Measurements from ENCODE around the gene NELFE. TPM values are rescaled to one million over a fixed set of nuclear protein-coding genes. Genes with fewer than 3 reads are reported as not detected.

Gene NELFE
- total RNA-seq, 1 experiment from 2014 or later = 348 TPM

- in situ Hi-C loops (cut with HindIII; ENCODE audit: low pct_unique_long_range_greater_than_20kb, low sequenced_read_pairs) = no loop called here
- DNase-seq (ENCODE audit: low read depth) = no peak
Measured at GRCh38 chr6:31905041-31905440, 53.7 kb downstream of the NELFE start.

GRCh38 chr6:31903957-31904356, 54.8 kb downstream of the NELFE start:
- in situ Hi-C loops (cut with HindIII; ENCODE audit: low pct_unique_long_range_greater_than_20kb, low sequenced_read_pairs) = no loop called here
- DNase-seq (ENCODE audit: low read depth) = no peak

Other genes with a start within 250 kb of the NELFE start
- gene LY6G6D, start 243.6 kb downstream of the NELFE start, total RNA-seq (2014; rRNA removed; shearing (Covaris generic); ENCODE audit: low replicate concordance) = not detected in 2 replicates
- gene LY6G6C, start 237.2 kb downstream of the NELFE start, total RNA-seq (2014; rRNA removed; shearing (Covaris generic); ENCODE audit: low replicate concordance) = not detected in 2 replicates
- gene MPIG6B, start 235.6 kb downstream of the NELFE start, total RNA-seq (2014; rRNA removed; shearing (Covaris generic); ENCODE audit: low replicate concordance) = not detected in 2 replicates
- gene DDAH2, start 229.7 kb downstream of the NELFE start, total RNA-seq (2014; rRNA removed; shearing (Covaris generic); ENCODE audit: low replicate concordance) = 214 and 216 TPM in 2 replicates
- gene CLIC1, start 222.4 kb downstream of the NELFE start, total RNA-seq (2014; rRNA removed; shearing (Covaris generic); ENCODE audit: low replicate concordance) = 1,335 and 1,598 TPM in 2 replicates
- gene MSH5, start 219.0 kb downstream of the NELFE start, total RNA-seq (2014; rRNA removed; shearing (Covaris generic); ENCODE audit: low replicate concordance) = 20.2 and 54.7 TPM in 2 replicates
- gene SAPCD1, start 196.3 kb downstream of the NELFE start, total RNA-seq (2014; rRNA removed; shearing (Covaris generic); ENCODE audit: low replicate concordance) = 6.2 TPM in 1 of 2 replicates, not detected in the other
- gene VWA7, start 181.6 kb downstream of the NELFE start, total RNA-seq (2014; rRNA removed; shearing (Covaris generic); ENCODE audit: low replicate concordance) = 5.5 and 6.1 TPM in 2 replicates
- 122 and 144 TPM in 2 replicates for gene VARS1, start 163.2 kb downstream of the NELFE start, total RNA-seq (2014; rRNA removed; shearing (Covaris generic); ENCODE audit: low replicate concordance)
- 75.6 and 85.5 TPM in 2 replicates for gene LSM2, start 152.0 kb downstream of the NELFE start, total RNA-seq (2014; rRNA removed; shearing (Covaris generic); ENCODE audit: low replicate concordance)
- gene HSPA1L, start 143.7 kb downstream of the NELFE start, total RNA-seq (2014; rRNA removed; shearing (Covaris generic); ENCODE audit: low replicate concordance) = 0.61 and 2.0 TPM in 2 replicates
- gene HSPA1A, start 143.4 kb downstream of the NELFE start, total RNA-seq (2014; rRNA removed; shearing (Covaris generic); ENCODE audit: low replicate concordance) = 316 and 350 TPM in 2 replicates
- 441 and 449 TPM in 2 replicates for gene HSPA1B, start 131.2 kb downstream of the NELFE start, total RNA-seq (2014; rRNA removed; shearing (Covaris generic); ENCODE audit: low replicate concordance)
- gene NEU1, start 96.2 kb downstream of the NELFE start, total RNA-seq (2014; rRNA removed; shearing (Covaris generic); ENCODE audit: low replicate concordance) = 73.1 and 105 TPM in 2 replicates
- gene SLC44A4, start 80.0 kb downstream of the NELFE start, total RNA-seq (2014; rRNA removed; shearing (Covaris generic); ENCODE audit: low replicate concordance) = 0.54 TPM in 1 of 2 replicates, not detected in the other
- 74.6 and 79.0 TPM in 2 replicates for gene EHMT2, start 61.3 kb downstream of the NELFE start, total RNA-seq (2014; rRNA removed; shearing (Covaris generic); ENCODE audit: low replicate concordance)
- gene ZBTB12, start 56.9 kb downstream of the NELFE start, total RNA-seq (2014; rRNA removed; shearing (Covaris generic); ENCODE audit: low replicate concordance) = 5.5 and 9.3 TPM in 2 replicates
- 3.2 and 7.7 TPM in 2 replicates for gene C2, start 31.3 kb downstream of the NELFE start, total RNA-seq (2014; rRNA removed; shearing (Covaris generic); ENCODE audit: low replicate concordance)
- 2.6 and 4.7 TPM in 2 replicates for gene CFB, start 12.9 kb downstream of the NELFE start, total RNA-seq (2014; rRNA removed; shearing (Covaris generic); ENCODE audit: low replicate concordance)
- gene SKIC2, start 204 bp upstream of the NELFE start, total RNA-seq (2014; rRNA removed; shearing (Covaris generic); ENCODE audit: low replicate concordance) = 29.2 and 49.6 TPM in 2 replicates
- gene DXO, start 13.2 kb upstream of the NELFE start, total RNA-seq (2014; rRNA removed; shearing (Covaris generic); ENCODE audit: low replicate concordance) = 30.5 and 52.6 TPM in 2 replicates
- gene C4A, start 23.1 kb upstream of the NELFE start, total RNA-seq (2014; rRNA removed; shearing (Covaris generic); ENCODE audit: low replicate concordance) = 0.30 TPM in 1 of 2 replicates, not detected in the other
- not detected in 2 replicates for gene C4B, start 55.8 kb upstream of the NELFE start, total RNA-seq (2014; rRNA removed; shearing (Covaris generic); ENCODE audit: low replicate concordance)
- gene CYP21A2, start 79.4 kb upstream of the NELFE start, total RNA-seq (2014; rRNA removed; shearing (Covaris generic); ENCODE audit: low replicate concordance) = not detected in 2 replicates
- gene TNXB, start 150.4 kb upstream of the NELFE start, total RNA-seq (2014; rRNA removed; shearing (Covaris generic); ENCODE audit: low replicate concordance) = 0.90 and 1.4 TPM in 2 replicates
- 9.2 and 9.7 TPM in 2 replicates for gene ATF6B, start 169.3 kb upstream of the NELFE start, total RNA-seq (2014; rRNA removed; shearing (Covaris generic); ENCODE audit: low replicate concordance)
- 19.5 and 22.7 TPM in 2 replicates for gene FKBPL, start 171.3 kb upstream of the NELFE start, total RNA-seq (2014; rRNA removed; shearing (Covaris generic); ENCODE audit: low replicate concordance)
- not detected in 2 replicates for gene PRRT1, start 193.0 kb upstream of the NELFE start, total RNA-seq (2014; rRNA removed; shearing (Covaris generic); ENCODE audit: low replicate concordance)
- 27.3 and 270 TPM in 2 replicates for gene PPT2, start 195.2 kb upstream of the NELFE start, total RNA-seq (2014; rRNA removed; shearing (Covaris generic); ENCODE audit: low replicate concordance)
- gene EGFL8, start 205.6 kb upstream of the NELFE start, total RNA-seq (2014; rRNA removed; shearing (Covaris generic); ENCODE audit: low replicate concordance) = 1.5 and 3.6 TPM in 2 replicates
- 42.7 and 61.0 TPM in 2 replicates for gene AGPAT1, start 217.1 kb upstream of the NELFE start, total RNA-seq (2014; rRNA removed; shearing (Covaris generic); ENCODE audit: low replicate concordance)
- 111 and 147 TPM in 2 replicates for gene RNF5, start 219.4 kb upstream of the NELFE start, total RNA-seq (2014; rRNA removed; shearing (Covaris generic); ENCODE audit: low replicate concordance)
- gene AGER, start 225.3 kb upstream of the NELFE start, total RNA-seq (2014; rRNA removed; shearing (Covaris generic); ENCODE audit: low replicate concordance) = 1.7 and 1.9 TPM in 2 replicates
- gene PBX2, start 231.2 kb upstream of the NELFE start, total RNA-seq (2014; rRNA removed; shearing (Covaris generic); ENCODE audit: low replicate concordance) = 80.1 and 87.2 TPM in 2 replicates
- 0.14 and 3.4 TPM in 2 replicates for gene GPSM3, start 233.7 kb upstream of the NELFE start, total RNA-seq (2014; rRNA removed; shearing (Covaris generic); ENCODE audit: low replicate concordance)